ENCODE data around the gene ZNF839.

The ZNF839 gene

GRCh38 chr14:102277874-102278630 is 41.5 kb upstream of the ZNF839 start:
- H3K79me2 ChIP-seq (ENCODE audit: low read length), result no peaks in the 10 kb centered on the region
- H3K9me3 ChIP-seq (replicated peaks; ENCODE audit: insufficient read depth, low read length), result no peaks in the 10 kb centered on the region
- H3K27ac ChIP-seq (ENCODE audit: low read length), result no peak overlapping the region
- H3K36me3 ChIP-seq (replicated peaks; ENCODE audit: insufficient read depth, low read length), result no peaks in the 10 kb centered on the region
- no peaks in the 10 kb centered on the region for H4K20me1 ChIP-seq (ENCODE audit: insufficient read depth, low read length)
- H3K9me2 ChIP-seq (replicated peaks; ENCODE audit: insufficient read depth, low read length), result no peaks in the 10 kb centered on the region
- H3K27me3 ChIP-seq (replicated peaks; ENCODE audit: insufficient read depth, low read length), result no peaks in the 10 kb centered on the region
- H3K4me3 ChIP-seq (ENCODE audit: low read length), result no peak overlapping the region
- no peak overlapping the region for H3K4me2 ChIP-seq (ENCODE audit: low read depth, low read length)
- no peak overlapping the region for H3K9ac ChIP-seq (ENCODE audit: low read length)
- no peak for DNase-seq
- H2AFZ ChIP-seq (ENCODE audit: low read length), result no peak overlapping the region
- no peaks in the 10 kb centered on the region for H3F3A ChIP-seq (ENCODE audit: insufficient read depth, low read length)
- no peaks in the 10 kb centered on the region for H3K4me1 ChIP-seq (ENCODE audit: low read length)
- TF ChIP-seq EZH2 (optimal IDR thresholded peaks at IDR 0.05; ENCODE audit: low read depth, low read length) (no peak), CTCF (IDR thresholded peaks at IDR 0.05; ENCODE audit: low read length) (no peak), EZH2phosphoT487 (IDR thresholded peaks at IDR 0.05; ENCODE audit: low read length) (no peak)

- Histone ChIP-seq H3K27me3 (replicated peaks; ENCODE audit: insufficient read depth, low read length) (no peaks in the 10 kb centered on the region), H3K4me2 (ENCODE audit: low read depth, low read length) (no peak overlapping the region), H4K20me1 (ENCODE audit: insufficient read depth, low read length) (no peaks in the 10 kb centered on the region), H3K27ac (ENCODE audit: low read length) (no peak overlapping the region), H3K36me3 (replicated peaks; ENCODE audit: insufficient read depth, low read length) (no peaks in the 10 kb centered on the region), H3K9ac (ENCODE audit: low read length) (no peak overlapping the region), H3K4me1 (ENCODE audit: low read length) (no peaks in the 10 kb centered on the region), H3K9me2 (replicated peaks; ENCODE audit: insufficient read depth, low read length) (no peaks in the 10 kb centered on the region), H2AFZ (ENCODE audit: low read length) (no peak overlapping the region), H3K79me2 (ENCODE audit: low read length) (no peaks in the 10 kb centered on the region), H3F3A (ENCODE audit: insufficient read depth, low read length) (no peaks in the 10 kb centered on the region), H3K4me3 (ENCODE audit: low read length) (no peak overlapping the region), H3K9me3 (replicated peaks; ENCODE audit: insufficient read depth, low read length) (no peaks in the 10 kb centered on the region)
- TF ChIP-seq EZH2phosphoT487 (IDR thresholded peaks at IDR 0.05; ENCODE audit: low read length) (no peak), EZH2 (optimal IDR thresholded peaks at IDR 0.05; ENCODE audit: low read depth, low read length) (no peak), CTCF (IDR thresholded peaks at IDR 0.05; ENCODE audit: low read length) (no peak)
- no peak for DNase-seq
Measured at GRCh38 chr14:102278631-102278935, 41.0 kb upstream of the ZNF839 start.

GRCh38 chr14:102279282-102279681 is 40.3 kb upstream of the ZNF839 start:
- Histone ChIP-seq H4K20me1 (ENCODE audit: insufficient read depth, low read length) (no peaks in the 10 kb centered on the region), H3K4me1 (ENCODE audit: low read length) (no peaks in the 10 kb centered on the region), H3K4me2 (ENCODE audit: low read depth, low read length) (no peak overlapping the region), H3K9me3 (replicated peaks; ENCODE audit: insufficient read depth, low read length) (no peaks in the 10 kb centered on the region), H3K27me3 (replicated peaks; ENCODE audit: insufficient read depth, low read length) (no peaks in the 10 kb centered on the region), H3K27ac (ENCODE audit: low read length) (no peak overlapping the region), H2AFZ (ENCODE audit: low read length) (no peak overlapping the region), H3K4me3 (ENCODE audit: low read length) (no peak overlapping the region), H3F3A (ENCODE audit: insufficient read depth, low read length) (no peaks in the 10 kb centered on the region), H3K9me2 (replicated peaks; ENCODE audit: insufficient read depth, low read length) (no peaks in the 10 kb centered on the region), H3K9ac (ENCODE audit: low read length) (no peak overlapping the region), H3K36me3 (replicated peaks; ENCODE audit: insufficient read depth, low read length) (no peaks in the 10 kb centered on the region), H3K79me2 (ENCODE audit: low read length) (no peaks in the 10 kb centered on the region)
- DNase-seq, result no peak
- TF ChIP-seq EZH2 (optimal IDR thresholded peaks at IDR 0.05; ENCODE audit: low read depth, low read length) (no peak), EZH2phosphoT487 (IDR thresholded peaks at IDR 0.05; ENCODE audit: low read length) (no peak), CTCF (IDR thresholded peaks at IDR 0.05; ENCODE audit: low read length) (no peak)
